ENCODE data around the gene ZNF473. TPM values are rescaled to one million over a fixed set of nuclear protein-coding genes. Genes with fewer than 3 reads are reported as not detected.

ZNF473 gene
- total RNA-seq: 7.9 and 9.4 TPM in 2 replicates

GRCh38 chr19:50025794-50026549, at the start of gene ZNF473:
Gene ZNF473, plus strand, starts transcription at chr19:50026005. Its CDS starts 5,078 bp downstream, at chr19:50031083.

GRCh38 chr19:50025022-50025793, 597 bp upstream of the ZNF473 start, which contains the start of gene VRK3:
Gene VRK3, minus strand, starts transcription at chr19:50025372. Its CDS starts 9,210 bp downstream, at chr19:50016162.

Other genes with a start within 250 kb of the ZNF473 start
- gene FUZ, start 212.7 kb upstream of the ZNF473 start, total RNA-seq: 17.2 and 17.5 TPM in 2 replicates
- 22.2 and 43.8 TPM in 2 replicates for gene MED25, start 207.7 kb upstream of the ZNF473 start, total RNA-seq
- gene PTOV1, start 174.8 kb upstream of the ZNF473 start, total RNA-seq: 55.4 and 82.7 TPM in 2 replicates
- gene PNKP, start 158.4 kb upstream of the ZNF473 start, total RNA-seq: 47.5 and 82.2 TPM in 2 replicates
- 16.6 and 17.9 TPM in 2 replicates for gene AKT1S1, start 148.7 kb upstream of the ZNF473 start, total RNA-seq
- gene TBC1D17, start 148.3 kb upstream of the ZNF473 start, total RNA-seq: 18.8 and 36.5 TPM in 2 replicates
- 0.43 and 3.3 TPM in 2 replicates for gene IL4I1, start 129.1 kb upstream of the ZNF473 start, total RNA-seq
- 7.4 and 12.3 TPM in 2 replicates for gene ATF5, start 96.8 kb upstream of the ZNF473 start, total RNA-seq
- gene NUP62, start 96.5 kb upstream of the ZNF473 start, total RNA-seq: 31.5 and 68.1 TPM in 2 replicates
- gene SIGLEC11, start 64.8 kb upstream of the ZNF473 start, total RNA-seq: under 0.01 TPM in 1 of 2 replicates, not detected in the other
- 26.5 and 36.8 TPM in 2 replicates for gene VRK3, start 633 bp upstream of the ZNF473 start, total RNA-seq
- not detected in 2 replicates for gene IZUMO2, start 137.3 kb downstream of the ZNF473 start, total RNA-seq
- gene MYH14, start 177.6 kb downstream of the ZNF473 start, total RNA-seq: under 0.01 TPM in 1 of 2 replicates, not detected in the other

Measured in placental pericyte (primary cell).